ENCODE data around the gene RBPJ. TPM values are rescaled to one million over a fixed set of nuclear protein-coding genes. Genes with fewer than 3 reads are reported as not detected.

RBPJ gene
- total RNA-seq, 1 experiment from 2014 or later: 53.8 TPM

DNA sequence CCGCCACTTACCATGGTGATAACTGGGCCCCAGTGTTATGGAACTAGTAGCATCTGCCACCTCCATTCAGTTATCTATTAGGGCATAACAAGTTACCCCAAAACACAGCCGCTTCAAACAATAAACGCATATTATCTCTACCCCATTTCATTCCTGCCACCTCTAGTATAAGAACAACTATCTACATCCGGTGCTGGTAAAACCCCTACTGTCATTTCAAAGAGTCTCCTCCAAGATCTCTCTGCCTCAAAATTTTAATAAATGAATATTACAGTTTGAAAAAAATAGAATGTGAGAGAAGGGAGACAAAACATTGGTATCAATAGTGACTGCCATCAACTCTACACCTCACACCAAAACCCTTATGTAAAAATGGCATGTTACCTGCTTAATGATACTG lies 35.5 kb upstream of the RBPJ start:
- no TSS peak for BruUV-seq (replicated peaks)
- no peak for TF ChIP-seq EZH2 (IDR thresholded peaks at IDR 0.05; ENCODE audit: low read depth)
- TF ChIP-seq, protein P1, sequence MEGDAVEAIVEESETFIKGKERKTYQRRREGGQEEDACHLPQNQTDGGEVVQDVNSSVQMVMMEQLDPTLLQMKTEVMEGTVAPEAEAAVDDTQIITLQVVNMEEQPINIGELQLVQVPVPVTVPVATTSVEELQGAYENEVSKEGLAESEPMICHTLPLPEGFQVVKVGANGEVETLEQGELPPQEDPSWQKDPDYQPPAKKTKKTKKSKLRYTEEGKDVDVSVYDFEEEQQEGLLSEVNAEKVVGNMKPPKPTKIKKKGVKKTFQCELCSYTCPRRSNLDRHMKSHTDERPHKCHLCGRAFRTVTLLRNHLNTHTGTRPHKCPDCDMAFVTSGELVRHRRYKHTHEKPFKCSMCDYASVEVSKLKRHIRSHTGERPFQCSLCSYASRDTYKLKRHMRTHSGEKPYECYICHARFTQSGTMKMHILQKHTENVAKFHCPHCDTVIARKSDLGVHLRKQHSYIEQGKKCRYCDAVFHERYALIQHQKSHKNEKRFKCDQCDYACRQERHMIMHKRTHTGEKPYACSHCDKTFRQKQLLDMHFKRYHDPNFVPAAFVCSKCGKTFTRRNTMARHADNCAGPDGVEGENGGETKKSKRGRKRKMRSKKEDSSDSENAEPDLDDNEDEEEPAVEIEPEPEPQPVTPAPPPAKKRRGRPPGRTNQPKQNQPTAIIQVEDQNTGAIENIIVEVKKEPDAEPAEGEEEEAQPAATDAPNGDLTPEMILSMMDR (conservative IDR thresholded peaks at IDR 0.05): no peak
- Histone ChIP-seq H3K4me2 (no peak overlapping the region), H3K4me1 (replicated peaks; ENCODE audit: insufficient read depth) (peaks cover 46% of the 10 kb centered on the region), H3K9me2 (ENCODE audit: insufficient read depth) (no peaks in the 10 kb centered on the region), H3F3A (ENCODE audit: insufficient read depth, low read depth) (peaks cover 28% of the 10 kb centered on the region), H3K27me3 (ENCODE audit: insufficient read depth, low read depth) (no peaks in the 10 kb centered on the region), H3K27ac (no peak overlapping the region), H3K4me3 (no peak overlapping the region), H4K20me1 (ENCODE audit: insufficient read depth) (no peaks in the 10 kb centered on the region), H3K36me3 (ENCODE audit: low read depth) (no peaks in the 10 kb centered on the region), H3K79me2 (ENCODE audit: low read depth) (no peaks in the 10 kb centered on the region), H2AFZ (no peak overlapping the region), H3K9me3 (ENCODE audit: insufficient read depth, low read depth) (no peaks in the 10 kb centered on the region)
- intact Hi-C loops (cut with micrococcal nuclease; ENCODE audit: unreplicated experiment): loop anchor here (10.0 kb wide), 1 partner anchor 90 kb away; no protein-coding TSS in a partner anchor
- no peak for DNase-seq
- CTCF ChIA-PET: no interaction called here
- POLR2A ChIA-PET (ENCODE audit: unreplicated experiment): no interaction called here

GRCh38 chr4:26287756-26288155 lies 33.1 kb upstream of the RBPJ start:
- DNase-seq: no peak
- Histone ChIP-seq H3K4me1 (replicated peaks; ENCODE audit: insufficient read depth) (peaks cover 34% of the 10 kb centered on the region), H3K4me2 (peak overlapping the region; percentile 65), H3K36me3 (ENCODE audit: low read depth) (no peaks in the 10 kb centered on the region), H4K20me1 (ENCODE audit: insufficient read depth) (no peaks in the 10 kb centered on the region), H3K27ac (peak overlapping the region; percentile 77), H3K79me2 (ENCODE audit: low read depth) (no peaks in the 10 kb centered on the region), H3K4me3 (no peak overlapping the region), H2AFZ (no peak overlapping the region), H3K27me3 (ENCODE audit: insufficient read depth, low read depth) (no peaks in the 10 kb centered on the region), H3F3A (ENCODE audit: insufficient read depth, low read depth) (peaks cover 22% of the 10 kb centered on the region), H3K9me3 (ENCODE audit: insufficient read depth, low read depth) (no peaks in the 10 kb centered on the region), H3K9me2 (ENCODE audit: insufficient read depth) (no peaks in the 10 kb centered on the region)
- intact Hi-C loops (cut with micrococcal nuclease; ENCODE audit: unreplicated experiment): loop anchor here (1.0 to 10.0 kb wide), 3 partner anchors 32 to 93 kb away; no protein-coding TSS in a partner anchor
- no TSS peak for BruUV-seq (replicated peaks)
- ChIA-PET POLR2A (ENCODE audit: unreplicated experiment) (no interaction called here), CTCF (no interaction called here)
- TF ChIP-seq, protein P1 (conservative IDR thresholded peaks at IDR 0.05): no peak
- TF ChIP-seq EZH2 (IDR thresholded peaks at IDR 0.05; ENCODE audit: low read depth): no peak

DNA sequence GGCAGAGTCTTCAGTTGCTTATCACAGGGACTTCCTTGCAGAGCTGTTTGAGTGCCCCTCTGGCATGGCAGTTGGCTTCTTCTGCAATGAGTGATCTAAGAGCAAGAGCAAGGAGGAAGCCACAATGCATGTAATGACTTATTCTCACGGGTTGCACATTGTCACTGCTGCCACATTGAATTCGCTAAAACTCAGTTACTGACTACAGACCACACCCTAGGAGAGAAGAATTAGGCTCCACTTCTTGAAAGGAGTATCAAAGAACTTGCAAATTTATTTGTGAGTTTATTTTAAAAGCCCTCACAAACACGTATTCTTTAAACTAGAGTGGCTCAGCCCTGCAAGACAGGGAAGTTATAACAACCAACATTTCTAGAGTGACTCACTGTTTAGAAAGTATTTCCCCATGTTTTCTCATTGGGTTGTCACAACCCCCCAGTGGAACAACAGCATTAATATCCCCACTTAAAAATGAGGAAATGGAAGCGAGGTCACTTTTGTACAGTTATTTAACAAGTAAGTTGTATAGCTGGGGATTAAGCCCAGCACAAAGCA lies 32.4 kb upstream of the RBPJ start:
- Histone ChIP-seq H3K4me3 (peak overlapping the region; percentile 11; the same call in 1 of the 2 replicates), H3K79me2 (ENCODE audit: low read depth) (no peaks in the 10 kb centered on the region), H2AFZ (0 out of 2 replicates have a peak overlapping the region, but pooled peaks have one; percentile 29), H3K9me2 (ENCODE audit: insufficient read depth) (no peaks in the 10 kb centered on the region), H3K27ac (peak overlapping the region; percentile 77), H3K4me1 (replicated peaks; ENCODE audit: insufficient read depth) (peaks cover 34% of the 10 kb centered on the region), H3K36me3 (ENCODE audit: low read depth) (no peaks in the 10 kb centered on the region), H3K4me2 (peak overlapping the region; percentile 65), H3F3A (ENCODE audit: insufficient read depth, low read depth) (peaks cover 22% of the 10 kb centered on the region), H3K27me3 (ENCODE audit: insufficient read depth, low read depth) (no peaks in the 10 kb centered on the region), H4K20me1 (ENCODE audit: insufficient read depth) (no peaks in the 10 kb centered on the region), H3K9me3 (ENCODE audit: insufficient read depth, low read depth) (no peaks in the 10 kb centered on the region)
- ChIA-PET POLR2A (ENCODE audit: unreplicated experiment) (no interaction called here), CTCF (no interaction called here)
- BruUV-seq (replicated peaks): no TSS peak
- peak; percentile 20 to 90 for DNase-seq
- intact Hi-C loops (cut with micrococcal nuclease; ENCODE audit: unreplicated experiment): loop anchor here (1.0 to 10.0 kb wide), 3 partner anchors 31 to 94 kb away; no protein-coding TSS in a partner anchor
- TF ChIP-seq, protein P1 (conservative IDR thresholded peaks at IDR 0.05): no peak
- no peak for TF ChIP-seq EZH2 (IDR thresholded peaks at IDR 0.05; ENCODE audit: low read depth)
